GM04504 (cell line): ENCODE data around the gene PIK3AP1.
A peak's percentile ranks its signal among the peaks of the same experiment; 100 is the strongest.

Experiments used
- DNase-seq: peaks from one replicate; pipeline ENCODE4 v3.0.0-alpha.2; 2012; ENCODE audit warnings: low read depth

The PIK3AP1 gene

DNA sequence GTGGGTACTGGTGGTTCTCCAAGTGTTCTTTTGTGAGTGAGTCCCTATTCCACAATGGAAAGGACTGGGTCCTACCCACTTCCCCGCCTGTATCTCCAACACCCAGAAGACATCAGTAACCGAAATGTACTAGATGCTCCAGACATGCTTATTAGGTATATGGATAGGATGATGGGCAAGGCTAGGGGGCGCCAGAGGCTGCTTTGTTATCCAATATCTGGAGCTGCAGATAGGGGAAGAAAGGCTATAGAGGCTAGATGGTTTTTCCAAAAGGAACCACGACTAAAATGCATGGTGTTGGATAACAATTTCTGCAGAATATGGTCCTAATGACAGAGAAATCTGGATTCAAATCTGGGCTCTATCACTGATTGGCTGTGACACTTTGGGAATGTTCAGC, 77.3 kb downstream of the PIK3AP1 start:
- no peak for DNase-seq

DNA sequence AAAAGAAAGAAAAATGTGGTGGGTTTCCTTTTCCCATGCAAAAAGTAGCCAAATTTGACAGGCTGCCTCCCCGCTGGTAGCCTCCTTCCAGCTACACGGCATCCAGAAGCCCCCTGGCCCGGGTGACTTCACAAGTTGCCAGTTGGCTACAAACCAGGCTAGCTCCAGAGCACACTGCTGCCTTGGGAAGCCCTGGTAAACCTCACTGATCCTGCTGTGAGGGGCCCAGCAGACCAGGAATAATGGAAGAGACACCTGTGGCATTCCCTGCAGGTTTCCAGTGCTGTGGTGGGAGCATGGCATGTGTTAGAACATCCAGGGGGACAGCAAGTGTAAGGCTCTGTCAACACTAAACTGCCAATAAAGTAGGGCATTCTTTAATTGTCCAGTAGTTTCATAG, 77.8 kb downstream of the PIK3AP1 start:
- DNase-seq = no peak

DNA sequence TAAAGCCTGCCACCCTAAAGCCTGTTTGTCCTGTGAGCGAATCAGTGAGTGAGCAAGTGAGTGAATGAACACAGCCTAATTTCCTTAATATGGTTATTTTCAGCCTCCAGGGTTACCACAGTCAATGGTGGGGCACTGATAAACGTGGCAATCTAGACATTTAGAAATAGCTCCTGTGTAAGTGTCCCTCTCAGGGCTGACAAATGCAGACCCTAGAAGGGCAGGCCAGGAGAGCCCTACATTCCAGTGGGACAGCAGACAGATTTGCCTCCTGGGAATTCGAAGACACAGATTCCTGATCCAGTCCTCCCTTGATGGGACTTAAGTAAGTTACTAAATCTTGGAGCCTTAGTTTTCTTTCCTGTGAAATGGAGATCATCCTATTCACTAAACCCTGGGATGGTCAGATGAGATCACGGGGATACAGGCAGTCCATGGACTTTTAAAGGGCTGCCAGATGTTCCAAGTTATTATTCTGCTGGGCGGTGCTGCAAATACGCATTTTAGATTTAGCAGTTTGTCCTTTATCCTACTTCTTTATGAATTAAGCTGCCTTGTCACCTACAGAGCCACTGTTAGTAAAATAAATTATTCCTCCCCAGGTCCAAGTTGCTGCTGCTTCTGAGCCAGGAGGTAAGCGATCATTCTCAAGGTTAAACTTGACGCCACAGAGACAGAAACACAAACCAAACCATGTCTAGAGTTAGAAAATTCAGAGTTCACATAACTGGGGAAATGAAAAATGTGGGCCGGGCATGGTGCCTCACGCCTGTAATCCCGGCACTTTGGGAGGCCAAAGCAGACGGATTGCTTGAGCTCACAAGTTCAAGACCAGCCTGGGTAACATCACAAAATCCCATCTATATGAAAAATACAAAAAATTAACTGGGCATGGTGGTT, 78.7 kb downstream of the PIK3AP1 start:
- no peak for DNase-seq

DNA sequence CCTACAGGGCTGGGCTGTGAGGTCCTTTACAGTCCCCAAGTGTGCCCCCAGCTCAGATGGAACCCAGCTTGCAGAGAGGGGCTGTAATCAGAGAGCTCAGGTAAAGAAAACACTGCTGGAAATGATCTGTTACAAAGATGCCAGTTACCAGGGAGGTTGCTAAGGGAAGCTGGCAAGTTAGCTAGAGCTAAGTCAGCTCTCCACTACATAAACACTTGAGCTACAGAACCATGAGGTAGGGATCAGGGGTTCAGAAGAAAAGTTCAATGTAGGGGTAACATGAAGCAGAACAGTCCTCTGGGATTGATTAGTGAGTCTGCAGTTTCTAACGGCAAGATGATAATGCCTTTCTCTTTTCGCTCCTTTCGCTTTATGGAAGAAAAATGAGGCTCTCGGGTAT, 80.4 kb downstream of the PIK3AP1 start:
- no peak for DNase-seq

DNA sequence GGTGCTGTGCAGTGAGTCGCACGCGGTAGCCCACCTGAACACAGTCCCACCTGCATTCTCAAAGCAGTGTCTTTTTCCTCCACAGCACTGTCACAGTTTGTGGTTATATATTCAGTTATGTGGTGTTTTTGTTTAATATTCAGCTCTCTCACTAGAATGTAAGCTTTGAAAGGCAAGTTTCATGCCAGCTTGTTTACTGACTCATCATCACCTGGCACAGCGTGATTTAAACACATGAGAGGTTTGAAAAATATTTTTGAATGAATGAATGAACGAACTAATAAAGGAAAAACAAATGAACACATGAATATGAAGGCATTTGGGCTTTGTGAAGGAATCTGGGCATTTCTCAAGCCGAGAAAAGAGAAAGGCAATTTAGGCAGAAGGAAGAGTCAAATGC, 81.6 kb downstream of the PIK3AP1 start:
- DNase-seq = no peak

DNA sequence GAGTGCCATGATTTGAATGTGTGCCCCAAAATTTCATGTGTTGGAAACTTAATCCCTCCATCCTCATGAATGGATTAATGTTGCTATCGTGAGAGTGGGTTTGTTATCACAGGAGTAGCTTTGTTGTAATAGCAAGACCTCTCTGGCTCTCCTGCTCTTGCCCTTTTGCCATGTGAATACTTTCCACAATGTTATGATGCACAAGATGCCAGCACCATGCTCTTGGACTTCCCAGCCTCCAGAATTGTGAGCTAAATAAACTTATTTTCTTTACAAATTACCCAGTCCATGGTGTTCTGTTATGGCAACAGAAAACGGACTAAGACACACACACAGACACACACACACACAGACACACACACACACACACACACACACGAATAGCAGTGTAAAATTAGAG, 82.2 kb downstream of the PIK3AP1 start:
- no peak for DNase-seq

DNA sequence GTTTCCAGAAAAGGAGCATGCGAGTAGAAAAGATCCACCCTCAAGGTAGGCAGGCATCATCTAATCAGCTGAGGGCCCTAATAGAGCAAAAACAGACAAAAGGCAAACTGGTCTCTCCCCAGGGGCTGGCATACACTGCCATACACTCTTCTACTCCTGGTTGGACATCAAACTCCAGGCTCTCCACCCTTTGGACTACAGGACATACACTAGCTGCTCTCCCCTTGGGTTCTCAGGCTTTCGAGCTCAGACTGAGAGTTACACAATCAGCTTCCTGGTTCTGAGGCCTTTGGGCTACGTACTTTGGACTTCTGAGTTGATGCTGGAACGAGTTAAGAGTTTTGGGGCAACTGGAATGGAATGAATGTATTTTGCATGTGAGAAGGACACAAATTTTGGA, 82.6 kb downstream of the PIK3AP1 start:
- no peak for DNase-seq

DNA sequence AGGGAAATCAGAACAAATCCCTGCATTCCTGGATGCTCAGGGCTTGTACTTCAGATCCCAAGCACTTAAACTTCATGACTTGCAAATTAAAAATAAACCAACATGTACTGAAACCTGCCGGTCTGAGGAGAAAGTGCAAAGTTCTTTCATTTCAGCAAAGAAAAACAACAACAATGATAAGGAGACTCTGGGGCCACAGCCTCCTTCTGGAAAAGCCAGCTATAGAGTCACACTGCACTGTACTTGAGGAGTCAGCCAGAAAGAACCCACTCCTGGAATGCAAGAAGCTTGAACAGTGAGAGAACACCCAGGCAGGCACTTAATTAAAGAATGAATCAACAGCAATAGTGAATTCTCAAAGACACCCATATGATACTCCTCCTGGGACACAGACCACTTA, 83.8 kb downstream of the PIK3AP1 start:
- DNase-seq = no peak

DNA sequence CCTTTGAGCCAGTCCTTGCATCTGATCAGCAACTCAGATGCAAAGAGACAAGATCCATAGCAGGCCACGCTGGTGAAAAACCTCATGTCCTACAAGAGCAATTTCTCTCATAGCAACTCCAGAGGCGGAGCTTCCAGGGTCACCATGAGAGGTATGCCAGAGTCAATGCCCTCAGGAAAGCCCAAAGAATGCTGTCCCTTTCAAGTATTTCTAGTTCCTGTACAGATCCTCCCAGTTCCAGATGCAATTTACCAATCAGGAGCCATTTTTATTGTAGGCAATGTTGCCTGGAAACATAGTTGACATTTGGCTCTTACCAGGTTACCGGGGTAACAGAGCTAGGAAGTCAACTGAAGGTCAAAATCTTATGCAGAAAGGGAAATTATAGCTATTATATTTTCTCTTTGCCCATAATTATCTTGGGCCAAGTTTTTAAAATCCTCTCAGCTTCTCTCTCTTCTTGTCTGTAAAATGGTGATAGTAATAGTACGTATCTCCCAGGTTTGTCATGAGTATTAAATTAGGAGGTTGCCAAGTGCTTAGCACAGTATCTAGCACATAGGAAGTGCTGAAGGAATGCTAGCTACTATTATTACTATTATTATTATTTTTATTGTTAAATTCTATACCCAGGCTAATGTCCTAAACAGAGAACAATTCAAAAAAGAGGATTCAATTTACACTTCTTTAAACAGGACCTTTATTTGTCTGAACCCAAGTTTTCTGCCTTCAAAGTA, 87.2 kb downstream of the PIK3AP1 start:
- no peak for DNase-seq

DNA sequence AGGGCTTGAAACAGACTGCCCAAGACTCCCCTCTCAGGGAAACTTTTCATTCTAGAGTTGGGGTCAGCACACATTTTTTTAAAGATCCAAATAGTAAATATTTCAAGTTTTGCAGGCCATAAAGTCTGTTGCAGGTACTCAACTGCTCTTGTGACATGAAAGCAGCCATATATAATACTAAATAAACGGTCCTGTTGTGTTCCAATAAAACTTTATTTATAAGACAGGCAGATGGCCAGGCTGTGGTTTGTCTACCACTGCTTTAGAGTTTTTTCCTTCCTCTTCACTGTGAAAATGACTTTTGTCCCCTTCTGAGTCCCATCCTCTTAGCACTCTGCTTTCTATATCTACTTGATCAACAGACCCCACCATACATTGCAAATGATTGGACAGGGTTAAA, 93.0 kb downstream of the PIK3AP1 start:
- DNase-seq = no peak

DNA sequence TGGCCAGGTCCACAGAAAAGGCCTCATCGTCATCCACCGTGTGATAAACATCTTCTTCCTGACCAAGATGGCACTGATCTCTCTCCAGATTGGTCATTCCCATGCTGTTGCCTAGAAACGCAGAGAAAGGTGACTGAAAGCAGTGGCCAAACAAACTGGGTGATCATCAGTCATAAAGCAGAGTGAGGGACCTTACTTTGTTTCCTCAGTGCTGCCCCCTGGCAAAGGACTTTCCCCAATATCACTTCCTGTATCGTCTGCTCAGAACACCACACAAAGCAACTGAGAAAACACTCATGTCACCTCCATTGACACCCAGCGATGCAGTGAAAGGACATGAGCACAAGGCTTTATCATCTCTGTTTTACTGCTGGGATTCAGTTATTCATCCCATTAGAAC, 93.5 kb downstream of the PIK3AP1 start:
- no peak for DNase-seq

DNA sequence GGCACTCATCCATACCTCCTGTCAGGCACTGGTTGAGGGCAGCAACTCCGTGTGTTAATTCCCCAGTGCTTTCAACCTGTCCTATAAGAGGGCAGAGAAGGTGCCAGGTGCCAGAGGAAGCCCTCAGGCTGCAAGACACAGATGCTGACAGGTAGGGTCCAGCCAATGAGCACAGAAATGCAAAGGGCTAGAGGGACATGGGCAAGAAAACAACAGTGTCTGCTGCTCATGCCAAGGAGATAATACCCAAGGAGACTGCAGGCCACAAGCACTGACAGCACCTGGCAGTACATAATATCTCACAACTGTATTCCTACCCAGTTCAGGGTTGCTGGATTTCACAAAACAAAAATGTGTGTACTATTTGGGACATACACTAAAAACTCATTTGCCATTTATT, 95.1 kb downstream of the PIK3AP1 start:
- no peak for DNase-seq

DNA sequence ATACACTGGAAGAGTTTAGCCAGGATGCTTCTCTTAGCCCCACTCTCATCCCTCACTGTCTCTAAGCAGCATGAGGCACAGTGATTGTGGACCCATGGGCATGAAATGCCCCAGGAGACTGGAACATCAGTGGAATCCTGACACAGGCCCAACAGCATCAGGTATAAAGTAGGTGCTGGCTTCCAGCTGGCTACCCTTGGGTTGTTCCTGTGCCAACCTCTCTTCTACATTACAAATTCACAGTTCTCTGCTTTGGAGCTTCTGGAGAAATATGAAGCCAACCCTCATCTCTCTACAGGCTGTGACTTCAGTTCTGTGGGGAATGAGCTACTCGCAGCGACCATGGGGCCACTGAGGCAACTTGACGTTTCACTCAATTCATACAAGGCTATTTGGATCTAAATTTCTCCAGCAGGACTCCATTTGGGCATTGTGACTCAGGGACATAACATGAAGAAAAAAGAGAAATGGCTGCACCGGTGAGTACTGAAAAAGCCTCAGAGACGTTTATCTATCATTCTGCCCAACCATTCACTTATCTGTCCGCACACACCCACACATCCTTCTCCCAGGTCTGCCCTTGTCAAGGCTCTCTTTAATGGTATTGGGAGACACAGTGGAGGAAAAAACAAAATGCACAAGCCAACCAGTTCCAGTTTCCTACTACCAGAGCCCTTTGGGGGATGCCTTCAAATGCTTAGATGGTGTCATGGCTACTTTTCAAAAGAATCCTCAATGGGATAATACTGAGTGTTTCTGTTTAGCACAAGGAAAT, 98.1 kb downstream of the PIK3AP1 start:
- DNase-seq = no peak

DNA sequence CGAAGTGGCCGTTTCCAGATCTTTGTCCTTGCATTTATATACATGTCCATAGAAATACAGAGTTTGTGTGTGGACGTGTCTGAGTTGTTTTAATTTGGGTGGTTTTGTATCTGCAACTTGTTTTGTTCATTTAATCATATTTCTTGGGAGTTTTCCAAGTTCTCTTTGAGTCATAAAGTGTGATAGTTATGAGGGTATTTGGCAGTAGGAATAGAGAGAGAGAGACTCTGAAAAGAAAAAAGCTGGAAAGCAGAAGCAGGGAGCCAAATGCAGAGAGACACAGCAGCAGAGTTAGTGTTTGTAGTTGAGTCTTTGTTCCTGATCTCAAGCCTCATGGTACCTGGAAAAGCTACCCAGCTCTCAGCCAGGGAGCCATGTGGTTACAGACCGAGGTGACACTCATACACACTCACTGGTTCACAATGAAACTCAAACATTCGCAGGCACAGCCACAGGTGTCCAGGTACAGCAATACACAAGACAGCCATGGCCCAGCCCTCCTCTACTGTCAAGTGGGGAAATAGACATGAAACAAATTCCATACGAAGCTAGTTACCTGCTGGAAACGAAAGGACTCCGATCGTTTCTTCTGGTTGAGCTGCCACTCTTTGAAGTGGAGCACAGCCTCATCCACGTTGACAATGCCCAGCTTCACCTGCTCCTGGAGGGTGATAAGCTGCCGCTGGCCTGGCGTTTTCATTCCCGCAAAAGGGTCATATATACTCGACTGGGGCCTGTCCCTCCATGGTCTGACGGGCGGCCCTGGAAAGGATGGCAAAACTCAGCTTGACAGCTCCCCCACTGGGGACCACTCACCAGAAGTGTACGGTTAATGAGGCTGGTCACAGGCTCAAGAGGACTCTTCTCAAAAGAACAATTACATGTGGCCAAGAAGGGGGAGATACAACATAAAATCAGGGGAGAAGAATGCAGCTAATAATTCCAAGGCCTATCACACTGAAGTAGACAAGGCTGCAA, 100.2 kb downstream of the PIK3AP1 start:
- no peak for DNase-seq

DNA sequence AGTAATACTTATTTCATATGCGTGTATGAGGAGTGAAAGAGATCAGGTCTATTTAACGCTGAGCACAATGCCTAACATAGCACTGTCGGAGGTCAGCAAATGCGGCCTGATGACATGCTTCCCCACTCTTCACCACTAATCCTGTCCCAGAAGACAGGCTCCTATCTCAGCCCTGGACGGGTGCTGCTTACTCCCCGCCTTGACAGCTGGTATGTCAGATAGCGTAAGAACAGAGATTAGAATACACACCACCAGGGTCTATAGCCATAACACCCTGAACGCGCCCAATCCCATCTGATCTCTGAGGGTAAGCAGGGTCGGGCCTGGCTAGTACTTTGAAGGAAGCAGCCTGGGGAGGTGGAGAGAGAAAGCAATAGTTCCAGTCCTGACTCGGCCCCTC, 101.2 kb downstream of the PIK3AP1 start:
- no peak for DNase-seq

DNA sequence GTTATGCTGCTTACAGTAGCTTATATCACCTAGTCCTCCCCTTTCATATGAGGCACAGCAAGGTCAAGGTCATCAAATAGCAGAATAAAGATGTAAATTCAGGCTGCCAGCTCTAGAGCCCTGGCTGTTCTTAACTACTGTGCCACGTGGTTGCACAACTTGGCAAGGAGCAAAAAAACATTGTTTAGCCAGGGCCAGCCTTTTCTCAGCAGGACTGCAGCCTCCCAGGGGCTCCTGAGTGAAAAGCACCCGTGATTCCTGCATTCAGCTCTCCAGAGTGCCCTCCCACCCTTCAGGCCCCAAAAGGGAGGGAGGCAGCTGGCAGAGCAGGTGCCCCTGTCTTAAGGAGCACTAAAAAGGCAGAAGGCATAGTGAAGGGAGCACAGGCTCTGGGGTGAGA, 101.7 kb downstream of the PIK3AP1 start:
- DNase-seq = no peak

DNA sequence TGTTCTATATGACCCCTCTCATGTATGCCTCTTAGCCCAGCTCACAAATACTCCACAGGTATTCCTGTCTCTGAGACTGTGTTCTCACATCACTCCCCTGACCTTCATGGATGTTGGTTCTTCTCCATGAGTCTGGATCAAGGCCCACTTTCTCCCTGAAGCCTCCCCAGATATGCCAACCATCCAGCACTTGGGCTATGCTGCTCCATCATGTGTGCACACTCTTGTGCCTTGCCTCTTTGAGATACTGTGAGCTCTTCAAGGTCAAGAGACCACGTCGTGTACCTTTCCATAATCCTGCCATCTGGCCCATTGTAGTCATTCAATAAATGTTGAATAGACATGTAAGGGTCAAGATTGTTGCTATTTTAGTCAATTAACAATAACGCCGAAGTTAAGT, 103.4 kb downstream of the PIK3AP1 start:
- no peak for DNase-seq

DNA sequence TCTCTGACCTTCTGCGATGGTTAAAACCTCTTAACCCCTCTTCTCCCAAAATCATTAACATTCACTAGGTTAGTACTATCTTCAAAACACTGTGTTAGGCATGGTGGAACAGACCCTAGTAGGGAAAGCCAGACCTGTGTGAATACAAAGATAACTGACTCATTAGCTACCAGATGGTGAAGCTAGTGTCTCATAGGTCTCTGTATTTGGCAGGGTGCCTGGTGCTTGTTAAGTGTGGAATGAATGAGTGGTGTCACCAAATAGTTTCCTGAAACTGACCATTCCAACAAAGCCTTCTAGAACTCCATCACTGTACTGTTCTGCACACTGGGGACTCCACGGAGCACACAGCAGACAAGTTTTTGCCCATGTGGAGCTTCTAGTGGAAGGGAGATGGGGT, 105.8 kb downstream of the PIK3AP1 start:
- DNase-seq = peak; percentile 92

DNA sequence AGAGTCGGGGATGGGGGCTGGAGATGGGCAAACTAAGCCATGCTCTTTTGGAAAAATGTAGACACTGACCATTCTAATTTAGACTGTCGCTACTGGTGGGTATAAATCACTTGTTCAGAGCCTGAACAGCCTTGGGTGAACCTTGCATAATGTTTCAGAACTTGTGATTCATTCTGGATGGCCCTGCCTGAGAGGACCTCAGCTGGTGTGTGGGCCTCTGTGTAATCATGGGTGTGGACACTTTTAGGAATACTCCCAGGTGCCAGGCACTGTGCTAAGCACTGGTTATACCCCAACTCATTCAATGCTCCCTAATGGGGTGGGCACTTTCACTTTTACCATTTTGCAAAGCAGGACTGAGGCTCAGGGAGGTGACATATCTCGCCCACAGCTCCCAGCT, 106.7 kb downstream of the PIK3AP1 start:
- no peak for DNase-seq

DNA sequence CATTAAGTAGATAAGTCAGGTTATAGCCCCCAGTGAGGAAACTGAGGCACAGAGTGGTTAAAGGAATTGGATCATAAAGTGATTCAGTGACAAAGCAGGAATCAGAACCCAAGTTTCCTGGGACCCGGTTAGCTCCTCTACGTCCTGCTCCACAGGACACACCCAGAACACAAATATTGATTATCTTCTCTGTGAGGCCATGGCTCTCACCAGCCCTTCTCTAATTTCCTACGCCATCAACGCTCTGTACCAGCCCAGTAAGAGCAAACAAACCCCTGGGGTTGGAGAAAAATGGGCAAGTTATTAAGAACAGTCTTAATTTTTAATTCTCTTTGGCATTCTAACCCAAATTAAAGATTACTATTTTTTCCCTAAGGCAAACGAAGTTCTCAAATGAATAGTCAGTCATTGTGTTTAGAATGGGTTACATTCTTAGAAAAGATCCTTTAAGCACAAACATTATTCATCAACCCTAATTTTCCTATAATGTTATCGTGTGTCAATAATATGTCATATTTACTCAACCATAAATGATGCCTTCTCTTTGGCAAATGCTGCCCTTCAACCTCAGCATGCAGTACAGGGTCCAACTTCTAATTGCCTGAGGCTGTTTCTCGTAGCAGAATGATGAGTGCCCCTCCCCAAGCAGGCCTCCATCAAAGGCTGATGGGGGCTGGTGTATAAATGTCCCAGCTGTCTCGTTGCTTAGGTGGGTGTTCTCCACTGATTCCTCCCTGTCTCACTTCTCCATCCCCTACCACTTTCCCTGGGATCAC, 108.1 kb downstream of the PIK3AP1 start:
- DNase-seq = no peak

DNA sequence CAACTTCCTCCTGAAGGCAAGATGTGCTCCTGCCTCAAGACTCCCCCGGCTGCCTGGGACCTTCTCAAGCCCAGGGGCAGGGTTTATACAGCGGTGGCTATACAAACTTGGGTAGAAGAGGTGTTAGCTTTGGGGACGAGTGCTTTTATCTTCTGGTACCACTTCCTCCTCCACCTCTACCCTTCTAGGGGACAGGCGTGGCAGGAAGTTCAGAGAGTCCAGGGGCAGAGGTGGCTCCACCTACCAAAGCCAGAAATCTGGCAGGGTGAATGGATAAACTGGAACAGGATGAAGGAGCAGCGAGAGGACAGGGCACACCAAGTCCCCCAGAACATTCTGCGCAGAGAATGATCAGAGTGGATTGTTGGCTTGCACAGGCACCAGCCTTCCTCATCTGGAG, 109.5 kb downstream of the PIK3AP1 start:
- DNase-seq = no peak
